Kidney epithelial cell (primary cell): ENCODE results near the gene ANXA8. TPM values are rescaled to one million over a fixed set of nuclear protein-coding genes. Genes with fewer than 3 reads are reported as not detected.

Source experiments
- DNase-seq: peaks from one replicate; pipeline ENCODE4 v3.0.0-alpha.2; 2010; ENCODE audit warnings: low read depth
- H3K27me3 ChIP-seq: 2 replicates; pipeline ENCODE4 v1.6.0; 2011; ENCODE audit warnings: low read length; ENCODE audit not compliant: control insufficient read depth, insufficient read depth
- H3K36me3 ChIP-seq: 2 replicates; pipeline ENCODE4 v1.5.1; 2011; ENCODE audit warnings: low read length; ENCODE audit not compliant: control insufficient read depth, insufficient read depth
- H3K4me3 ChIP-seq: 2 replicates; pipeline ENCODE4 v1.5.1; 2011; ENCODE audit warnings: low read depth, mild to moderate bottlenecking, control low read depth, low read length
- total RNA-seq: library from RNA; depleted of rRNA; stranded (reverse); fragments of >200 nt; gene quantifications from 2 replicates; pipeline ENCODE4 v1.2.3, GENCODE V29; 2015
- TF ChIP-seq, protein P1 (sequence below): IDR thresholded peaks from 2 replicates; pipeline ENCODE4 v1.5.1; 2011; ENCODE audit warnings: mild to moderate bottlenecking, moderate library complexity, low read length, control low read depth, inconsistent platforms; ENCODE audit not compliant: insufficient read depth, poor library complexity, severe bottlenecking

Gene ANXA8
- total RNA-seq, 1 donor from 2014 or later: 4.6 TPM

DNA sequence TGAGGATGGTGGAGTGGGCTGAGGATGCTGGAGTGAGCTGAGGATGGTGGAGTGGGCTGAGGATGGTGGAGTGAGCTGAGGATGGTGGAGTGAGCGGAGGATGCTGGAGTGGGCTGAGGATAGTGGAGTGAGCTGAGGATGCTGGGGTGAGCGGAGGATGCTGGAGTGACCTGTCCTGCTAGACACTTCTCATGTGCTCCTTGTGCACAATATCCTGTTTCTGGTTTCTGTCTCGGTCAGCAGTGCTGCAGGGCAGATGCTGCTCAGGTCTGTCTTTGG, 29.2 kb downstream of the ANXA8 start:
- Histone ChIP-seq H3K27me3 (peaks cover 5% of the 10 kb centered on the region), H3K36me3 (no peaks in the 10 kb centered on the region), H3K4me3 (no peak overlapping the region)
- TF ChIP-seq, protein P1, sequence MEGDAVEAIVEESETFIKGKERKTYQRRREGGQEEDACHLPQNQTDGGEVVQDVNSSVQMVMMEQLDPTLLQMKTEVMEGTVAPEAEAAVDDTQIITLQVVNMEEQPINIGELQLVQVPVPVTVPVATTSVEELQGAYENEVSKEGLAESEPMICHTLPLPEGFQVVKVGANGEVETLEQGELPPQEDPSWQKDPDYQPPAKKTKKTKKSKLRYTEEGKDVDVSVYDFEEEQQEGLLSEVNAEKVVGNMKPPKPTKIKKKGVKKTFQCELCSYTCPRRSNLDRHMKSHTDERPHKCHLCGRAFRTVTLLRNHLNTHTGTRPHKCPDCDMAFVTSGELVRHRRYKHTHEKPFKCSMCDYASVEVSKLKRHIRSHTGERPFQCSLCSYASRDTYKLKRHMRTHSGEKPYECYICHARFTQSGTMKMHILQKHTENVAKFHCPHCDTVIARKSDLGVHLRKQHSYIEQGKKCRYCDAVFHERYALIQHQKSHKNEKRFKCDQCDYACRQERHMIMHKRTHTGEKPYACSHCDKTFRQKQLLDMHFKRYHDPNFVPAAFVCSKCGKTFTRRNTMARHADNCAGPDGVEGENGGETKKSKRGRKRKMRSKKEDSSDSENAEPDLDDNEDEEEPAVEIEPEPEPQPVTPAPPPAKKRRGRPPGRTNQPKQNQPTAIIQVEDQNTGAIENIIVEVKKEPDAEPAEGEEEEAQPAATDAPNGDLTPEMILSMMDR: no peak
- DNase-seq: no peak

DNA sequence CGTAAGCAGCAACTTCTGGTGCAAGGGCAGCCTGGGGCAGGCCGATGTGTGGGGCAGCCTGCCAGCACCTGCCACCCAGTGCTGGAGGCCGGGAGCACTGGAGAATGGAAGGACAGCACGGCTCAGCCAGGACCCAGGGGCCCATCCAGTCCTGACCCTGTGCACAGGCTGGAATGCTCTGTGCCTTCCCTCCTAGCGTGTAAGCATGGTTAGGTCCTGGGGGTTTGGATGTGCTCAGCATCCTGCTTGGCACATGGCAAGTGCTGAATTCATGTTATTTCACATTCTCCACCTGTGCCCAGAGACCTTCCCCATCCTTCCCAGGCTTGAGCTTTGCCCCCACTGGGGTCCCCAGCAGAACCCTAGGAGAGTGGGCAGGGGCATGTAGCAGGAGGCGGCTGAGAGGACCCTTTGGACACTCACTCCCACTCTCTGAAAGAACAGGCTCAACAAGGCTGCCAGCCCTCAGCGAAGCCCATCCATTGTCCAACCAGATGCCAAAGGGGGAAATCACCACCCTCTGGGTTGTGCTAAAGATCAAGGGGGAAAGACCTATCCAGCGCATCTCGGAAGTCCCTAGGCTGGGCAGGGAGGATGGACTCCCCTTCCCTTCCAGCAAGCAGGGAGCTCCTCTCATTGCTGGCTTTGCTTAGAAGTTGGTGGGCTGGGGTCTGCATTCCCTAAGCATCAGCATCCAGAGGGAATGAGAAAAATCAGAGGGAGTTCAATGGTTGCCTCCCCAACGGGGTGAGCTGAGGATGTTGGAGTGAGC, 29.7 kb downstream of the ANXA8 start:
- H3K27me3 ChIP-seq: peaks cover 5% of the 10 kb centered on the region
- TF ChIP-seq, protein P1: no peak
- no peaks in the 10 kb centered on the region for H3K36me3 ChIP-seq
- no peak for DNase-seq
- H3K4me3 ChIP-seq: no peak overlapping the region

DNA sequence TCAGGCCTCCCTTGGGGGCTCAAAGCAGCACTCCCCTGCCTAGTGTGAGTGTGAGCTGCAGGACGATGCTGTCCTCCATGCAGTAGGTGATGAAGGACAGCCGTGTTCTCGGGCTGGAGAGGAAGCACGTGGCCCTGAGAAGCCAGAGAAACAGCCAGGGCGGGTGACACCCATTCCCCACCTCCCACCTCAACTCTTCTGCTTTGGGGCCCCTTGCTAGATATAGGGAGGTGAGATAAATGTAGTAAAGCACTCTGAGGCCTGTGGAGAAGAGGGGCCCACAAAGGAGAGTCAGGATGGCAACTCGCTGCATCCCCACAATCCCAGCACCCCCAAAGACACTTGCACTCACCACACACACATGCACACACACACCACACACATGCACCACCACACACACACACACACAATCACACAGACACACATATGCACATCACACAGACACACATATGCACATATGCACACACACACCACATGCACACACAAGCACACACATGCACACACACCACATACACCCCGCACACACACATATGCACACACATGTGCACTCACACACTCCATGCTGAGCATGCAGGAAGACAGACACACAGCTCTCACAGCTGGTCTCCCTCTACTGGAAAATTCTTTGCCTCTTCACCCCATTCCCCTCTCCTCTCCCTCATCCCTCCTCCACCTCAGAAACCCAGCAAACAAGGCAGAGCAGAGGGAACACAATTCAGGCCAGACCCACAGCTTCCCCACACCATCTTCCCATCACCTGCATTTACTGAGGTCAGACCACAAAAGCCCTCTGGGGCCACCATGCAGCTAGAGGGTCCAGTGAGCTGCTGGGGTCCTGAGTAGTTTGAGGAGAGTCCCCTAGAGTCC, 30.5 kb downstream of the ANXA8 start:
- DNase-seq: no peak
- H3K36me3 ChIP-seq: no peaks in the 10 kb centered on the region
- no peak overlapping the region for H3K4me3 ChIP-seq
- peaks cover 5% of the 10 kb centered on the region for H3K27me3 ChIP-seq
- TF ChIP-seq, protein P1: no peak

DNA sequence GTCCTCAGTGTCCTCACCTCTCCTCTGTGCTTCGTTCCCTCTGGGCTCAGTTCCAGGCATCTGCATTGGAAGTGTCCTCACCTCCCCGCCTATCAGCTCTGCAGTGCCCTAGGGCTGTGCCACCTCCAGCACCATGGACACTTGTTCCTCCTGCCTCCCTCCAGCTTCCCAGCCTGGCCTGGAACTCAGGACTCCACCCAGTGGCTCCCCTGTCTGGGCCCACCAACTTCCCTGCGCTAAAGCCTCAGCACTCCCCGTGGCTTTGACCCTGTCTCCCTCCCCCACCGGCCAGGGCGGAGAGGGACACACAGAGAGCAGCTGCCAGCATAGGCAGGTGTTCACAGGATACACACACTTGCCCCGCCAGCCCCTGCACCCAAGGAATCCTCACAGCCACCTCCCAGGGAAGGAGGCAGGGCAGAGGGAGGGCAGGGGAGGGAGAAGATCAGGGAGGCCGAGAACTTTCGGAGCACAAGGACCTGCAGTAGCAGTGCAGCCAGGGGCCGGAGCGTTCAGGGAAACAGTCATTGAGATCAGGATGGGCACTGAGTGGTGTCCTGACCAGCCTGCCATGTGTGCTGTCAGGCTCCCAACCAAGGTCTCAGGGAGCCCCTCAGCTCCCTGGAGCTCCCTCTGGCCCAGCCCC, 31.3 kb downstream of the ANXA8 start:
- H3K36me3 ChIP-seq: no peaks in the 10 kb centered on the region
- peaks cover 5% of the 10 kb centered on the region for H3K27me3 ChIP-seq
- TF ChIP-seq, protein P1: no peak
- no peak overlapping the region for H3K4me3 ChIP-seq
- DNase-seq: no peak

DNA sequence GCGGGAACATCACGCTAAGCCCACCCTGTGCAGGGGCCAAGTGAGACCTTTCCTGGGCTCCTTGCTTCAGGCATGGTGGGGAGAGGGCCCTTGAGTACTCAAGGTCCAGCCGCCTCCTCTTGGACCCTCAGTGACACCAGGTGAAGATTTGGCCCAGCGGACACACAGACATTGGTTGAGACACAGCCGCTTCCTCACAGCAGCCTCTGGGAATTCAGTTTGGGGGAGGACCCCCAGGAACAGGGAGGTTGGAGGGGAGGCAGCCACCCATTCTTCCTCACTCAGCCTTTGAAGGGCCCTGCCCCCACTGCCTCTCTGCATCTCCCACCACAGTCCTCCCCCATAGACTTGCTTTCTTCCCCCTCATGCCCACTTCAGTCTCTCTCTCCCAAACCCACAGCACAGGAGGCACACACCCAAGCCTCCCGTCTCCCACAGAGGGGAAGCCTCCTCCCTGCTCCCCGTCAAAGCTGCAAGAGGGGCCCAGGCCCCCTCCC, 31.9 kb downstream of the ANXA8 start:
- TF ChIP-seq, protein P1: no peak
- H3K36me3 ChIP-seq: no peaks in the 10 kb centered on the region
- no peak for DNase-seq
- no peak overlapping the region for H3K4me3 ChIP-seq
- peaks cover 5% of the 10 kb centered on the region for H3K27me3 ChIP-seq
